Suprapubic skin (tissue), 4 donors: ENCODE results near the gene ERGIC1. TPM values are rescaled to one million over a fixed set of nuclear protein-coding genes. Genes with fewer than 3 reads are reported as not detected.

Source experiments
- DNase-seq, 2 donors: peaks; one replicate each; pipeline ENCODE4 v3.0.0-alpha.2; 2019; ENCODE audit warnings: low spot score in 2 of 2
- H3K27ac ChIP-seq: fragments of 200-600 bp; sonication (generic); one replicate; pipeline ENCODE4 v1.5.1; 2019
- H3K27me3 ChIP-seq: fragments of 200-600 bp; sonication (generic); one replicate; pipeline ENCODE4 v1.5.1; 2019
- H3K36me3 ChIP-seq: fragments of 200-600 bp; sonication (generic); one replicate; pipeline ENCODE4 v1.5.1; 2019
- H3K4me1 ChIP-seq: fragments of 200-600 bp; sonication (generic); one replicate; pipeline ENCODE4 v1.5.1; 2019
- H3K4me3 ChIP-seq: fragments of 200-600 bp; sonication (generic); one replicate; pipeline ENCODE4 v1.5.1; 2019; ENCODE audit warnings: mild to moderate bottlenecking
- H3K9me3 ChIP-seq: fragments of 200-600 bp; sonication (generic); one replicate; pipeline ENCODE4 v1.5.1; 2019
- CTCF ChIP-seq, 2 donors: fragments of 200-600 bp in 1 of 2; fragments of 450-650 bp in 1 of 2; sonication (generic) in 1 of 2; IDR thresholded peaks; one replicate each; pipeline ENCODE4 v1.5.1; 2016 to 2019; ENCODE audit warnings: antibody characterized with exemption in 2 of 2, mild to moderate bottlenecking in 1 of 2, moderate library complexity in 1 of 2
- EP300 ChIP-seq: sonication (generic); formaldehyde crosslinking; IDR thresholded peaks from one replicate; pipeline ENCODE4 v1.6.1; 2017; ENCODE audit warnings: antibody characterized with exemption
- POLR2A ChIP-seq, 2 donors: fragments of 450-650 bp; IDR thresholded peaks; one replicate each; pipeline ENCODE4 v1.6.1; 2017; ENCODE audit warnings: antibody characterized with exemption in 2 of 2, mild to moderate bottlenecking in 2 of 2, moderate library complexity in 2 of 2
- POLR2AphosphoS5 ChIP-seq, 3 donors: sonication (generic); formaldehyde crosslinking; IDR thresholded peaks; one replicate each; pipeline ENCODE4 v1.6.1; 2017; ENCODE audit warnings: antibody characterized with exemption in 3 of 3
- WGBS: methylation state at CpG from one replicate; pipeline ENCODE4 v1.1.5; 2018; 5-methylcytosine and 5-hydroxymethylcytosine counted together
- total RNA-seq, 4 donors: library from RNA; depleted of rRNA; stranded (reverse); fragments of >200 nt; gene quantifications; one replicate each; pipeline ENCODE4 v1.1.0, GENCODE V29; 2016

The ERGIC1 gene
- total RNA-seq, 4 donors from 2014 or later = 81.2 to 106 (median 91.8) TPM

- Histone ChIP-seq H3K9me3 (no peaks in the 10 kb centered on the region), H3K27me3 (no peaks in the 10 kb centered on the region), H3K36me3 (peaks cover 59% of the 10 kb centered on the region), H3K4me3 (no peak overlapping the region), H3K27ac (no peak overlapping the region), H3K4me1 (peaks cover 8% of the 10 kb centered on the region)
- TF ChIP-seq POLR2AphosphoS5 (IDR thresholded peaks at IDR 0.05) (no peak), POLR2A (IDR thresholded peaks at IDR 0.05) (no peak), CTCF (IDR thresholded peaks at IDR 0.05) (no peak), EP300 (no peak)
- DNase-seq = no peak
- 87% methylated on average over 6 of the region's 10 CpGs for WGBS
Observed at GRCh38 chr5:172915514-172915913, 81.5 kb downstream of the ERGIC1 start.

DNA sequence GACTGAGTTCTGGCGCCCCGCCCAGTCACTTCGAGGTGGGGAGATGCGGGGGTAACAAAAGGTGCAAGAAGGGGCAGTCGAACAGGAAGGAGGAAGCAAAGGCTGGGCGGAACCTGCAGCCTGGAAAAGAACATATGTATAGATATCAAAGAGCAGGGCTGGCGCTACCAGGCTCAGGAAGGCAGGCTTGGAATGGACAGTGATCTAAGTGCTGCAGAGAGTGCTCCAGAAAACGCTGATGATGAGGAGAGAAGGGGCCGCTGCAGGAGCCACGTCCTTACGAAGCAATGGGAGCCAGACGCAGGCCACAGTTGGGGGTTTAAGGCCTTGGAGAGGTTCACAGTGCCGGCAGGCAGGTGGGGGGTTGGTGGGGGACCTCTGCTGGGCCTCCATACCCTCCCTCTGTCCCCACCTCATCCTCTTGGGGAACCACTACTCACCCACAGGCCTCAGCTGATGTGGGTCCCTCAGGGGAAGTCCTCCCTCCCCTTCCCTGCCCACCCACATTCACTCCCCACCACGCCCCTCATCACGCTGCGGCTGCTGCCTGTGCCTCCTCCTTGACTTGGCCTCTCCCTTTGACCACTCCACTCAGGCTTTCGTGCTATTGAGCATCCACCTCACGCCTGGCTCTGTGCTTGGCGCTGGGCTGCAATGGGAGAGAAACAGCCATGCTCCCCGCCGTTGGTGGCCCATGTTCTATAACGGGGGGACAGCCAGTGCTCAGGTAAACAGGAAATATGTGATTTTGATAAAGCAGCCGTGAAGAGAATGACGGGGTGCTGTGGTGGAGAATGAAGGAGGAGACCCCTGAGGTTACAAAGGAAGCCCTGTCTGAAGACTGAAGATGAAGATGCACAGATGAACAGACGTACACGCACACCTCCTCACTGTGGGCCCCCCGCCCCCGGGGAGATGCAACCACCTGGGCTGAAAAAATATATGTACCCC lies 84.6 kb downstream of the ERGIC1 start:
- Histone ChIP-seq H3K4me1 (no peaks in the 10 kb centered on the region), H3K4me3 (no peak overlapping the region), H3K27ac (no peak overlapping the region), H3K9me3 (no peaks in the 10 kb centered on the region), H3K36me3 (peaks cover 59% of the 10 kb centered on the region), H3K27me3 (no peaks in the 10 kb centered on the region)
- no peak for DNase-seq
- no peak for TF ChIP-seq POLR2AphosphoS5 (IDR thresholded peaks at IDR 0.05)
- no peak for TF ChIP-seq EP300
- TF ChIP-seq POLR2A (IDR thresholded peaks at IDR 0.05) = no peak
- no peak for TF ChIP-seq CTCF (IDR thresholded peaks at IDR 0.05)
- WGBS = 81% methylated on average over 28 of the region's 28 CpGs

DNA sequence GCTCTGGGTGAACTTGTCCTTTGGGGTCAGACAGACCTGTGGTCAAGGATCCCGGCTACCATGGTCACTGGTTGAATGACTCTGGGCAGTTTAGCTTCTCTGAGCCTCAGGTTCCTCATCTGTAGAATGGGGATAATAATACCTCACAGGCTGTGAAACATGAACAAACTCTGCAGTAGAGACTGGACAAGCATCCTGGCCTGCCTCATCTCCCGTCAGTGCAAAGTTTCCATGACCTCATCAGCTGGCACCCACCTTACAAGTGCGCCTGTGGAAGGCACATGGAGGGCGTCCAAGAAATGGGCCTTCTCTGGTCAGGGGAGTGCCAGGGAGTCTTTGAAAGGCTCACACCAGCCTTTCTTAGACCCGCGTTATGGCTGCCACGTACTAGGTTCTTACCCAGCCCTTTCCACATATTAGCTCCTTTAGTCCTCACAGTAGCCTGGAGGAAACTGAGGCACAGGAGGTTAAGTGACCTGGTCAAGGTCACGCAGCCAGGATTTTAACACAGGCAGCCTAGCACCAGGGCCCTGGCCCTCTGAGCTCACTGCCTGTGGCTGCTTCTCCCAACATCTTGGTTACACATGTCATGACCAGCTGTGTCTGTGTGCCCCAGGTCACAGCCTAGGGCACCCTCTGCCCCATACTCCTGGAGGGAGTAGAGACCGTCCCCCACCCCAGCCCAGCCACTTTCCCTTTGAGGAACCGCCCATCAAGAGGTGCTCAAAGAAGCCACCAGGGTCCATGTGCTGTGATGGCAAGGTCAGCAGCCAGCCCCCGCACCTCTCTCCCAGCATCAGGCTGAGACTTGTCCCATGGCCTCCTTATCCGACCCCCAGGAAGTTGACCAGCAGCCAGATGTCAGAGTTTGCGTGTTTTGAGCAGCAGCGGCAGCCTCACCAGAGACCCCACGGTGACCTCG lies 85.7 kb downstream of the ERGIC1 start:
- Histone ChIP-seq H3K27ac (no peak overlapping the region), H3K9me3 (no peaks in the 10 kb centered on the region), H3K4me1 (no peaks in the 10 kb centered on the region), H3K4me3 (no peak overlapping the region), H3K36me3 (peaks cover 60% of the 10 kb centered on the region), H3K27me3 (no peaks in the 10 kb centered on the region)
- WGBS = 87% methylated on average over 13 of the region's 16 CpGs
- DNase-seq = no peak
- TF ChIP-seq POLR2A (IDR thresholded peaks at IDR 0.05) (no peak), POLR2AphosphoS5 (IDR thresholded peaks at IDR 0.05) (no peak), CTCF (IDR thresholded peaks at IDR 0.05) (no peak), EP300 (no peak)

DNA sequence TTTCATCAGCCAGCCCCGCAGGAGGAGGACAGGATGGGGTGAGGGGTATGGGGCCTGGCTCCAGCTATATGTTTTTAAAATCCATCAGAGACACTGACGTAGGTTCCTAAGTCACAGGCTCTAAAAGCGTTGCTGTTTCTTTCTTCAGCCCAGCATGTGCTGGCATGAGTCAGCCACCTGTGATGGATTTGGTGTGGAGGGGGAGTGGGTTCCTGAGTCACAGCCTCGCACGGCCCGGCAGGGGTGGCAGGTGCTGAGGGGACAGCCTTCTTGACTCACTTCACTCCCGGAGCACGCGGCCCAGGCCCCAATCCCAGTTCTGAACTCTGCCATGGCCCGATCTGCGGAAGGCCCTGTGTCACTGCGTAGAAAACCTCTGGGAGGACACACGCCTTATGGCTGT lies 86.4 kb downstream of the ERGIC1 start:
- peaks cover 58% of the 10 kb centered on the region for H3K36me3 ChIP-seq

More for the DNA sequence above, 86.4 kb downstream of the ERGIC1 start:
- no peak overlapping the region for H3K27ac ChIP-seq
- 92% methylated on average over 12 of the region's 13 CpGs for WGBS
- peak; percentile 95 for TF ChIP-seq EP300
- TF ChIP-seq CTCF (IDR thresholded peaks at IDR 0.05) = no peak
- no peak for TF ChIP-seq POLR2A (IDR thresholded peaks at IDR 0.05)
- TF ChIP-seq POLR2AphosphoS5 (IDR thresholded peaks at IDR 0.05) = no peak
- H3K9me3 ChIP-seq = no peaks in the 10 kb centered on the region
- H3K4me3 ChIP-seq = no peak overlapping the region
- DNase-seq = no peak
- H3K4me1 ChIP-seq = no peaks in the 10 kb centered on the region
- H3K27me3 ChIP-seq = no peaks in the 10 kb centered on the region
